GM21529 (cell line): ENCODE results near the gene PPP1R36.
A peak's percentile ranks its signal among the peaks of the same experiment; 100 is the strongest.
"Not testable (repeated sequence)": the region's sequence is repeated elsewhere in the genome, so short reads cannot be mapped to it uniquely, and the experiment has no call there.

Source experiments
- ATAC-seq: cut with Tn5 transposase; IDR thresholded peaks from one replicate; pipeline ENCODE4 v1.9.1; 2021; ENCODE audit not compliant: unreplicated experiment

PPP1R36 gene

DNA sequence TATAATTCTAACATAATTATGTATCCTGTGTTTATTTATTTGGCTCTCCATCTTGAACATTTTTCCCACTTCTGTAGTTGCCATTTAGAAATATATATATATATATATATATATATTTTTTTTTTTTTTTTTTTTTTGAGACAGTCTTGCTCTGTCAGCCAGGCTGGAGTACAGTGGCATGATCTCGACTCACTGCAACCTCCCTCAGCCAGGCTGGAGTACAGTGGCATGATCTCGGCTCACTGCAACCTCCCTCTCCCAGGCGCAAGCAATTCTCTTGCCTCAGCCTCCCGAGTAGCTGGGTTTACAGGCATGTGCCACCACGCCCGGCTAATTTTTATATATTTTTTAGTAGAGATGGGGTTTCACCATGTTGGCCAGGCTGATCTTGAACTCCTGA, 32.1 kb upstream of the PPP1R36 start:
- not testable (repeated sequence) for ATAC-seq

DNA sequence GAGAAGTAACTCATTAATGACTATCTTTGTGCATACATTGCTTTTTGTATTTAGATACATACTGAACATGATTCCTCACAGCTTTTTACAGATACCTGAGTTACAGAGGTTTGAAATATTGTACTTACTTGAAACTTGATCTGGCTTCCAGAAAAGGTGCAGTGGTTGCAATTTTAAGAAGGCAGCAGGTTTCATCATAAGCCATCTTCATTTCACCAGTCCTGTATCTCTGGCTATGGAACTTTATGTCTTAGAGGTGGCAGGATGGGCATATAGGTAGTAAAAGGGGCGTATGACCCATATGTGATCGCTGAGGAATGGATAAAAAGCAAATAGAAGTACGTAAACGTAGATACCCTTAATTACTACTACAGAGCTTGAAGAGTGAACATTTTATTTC, 31.5 kb upstream of the PPP1R36 start:
- ATAC-seq = no peak

- no peak for ATAC-seq
These were observed 29.1 kb upstream of the PPP1R36 start for GRCh38 chr14:64520699-64521098.

DNA sequence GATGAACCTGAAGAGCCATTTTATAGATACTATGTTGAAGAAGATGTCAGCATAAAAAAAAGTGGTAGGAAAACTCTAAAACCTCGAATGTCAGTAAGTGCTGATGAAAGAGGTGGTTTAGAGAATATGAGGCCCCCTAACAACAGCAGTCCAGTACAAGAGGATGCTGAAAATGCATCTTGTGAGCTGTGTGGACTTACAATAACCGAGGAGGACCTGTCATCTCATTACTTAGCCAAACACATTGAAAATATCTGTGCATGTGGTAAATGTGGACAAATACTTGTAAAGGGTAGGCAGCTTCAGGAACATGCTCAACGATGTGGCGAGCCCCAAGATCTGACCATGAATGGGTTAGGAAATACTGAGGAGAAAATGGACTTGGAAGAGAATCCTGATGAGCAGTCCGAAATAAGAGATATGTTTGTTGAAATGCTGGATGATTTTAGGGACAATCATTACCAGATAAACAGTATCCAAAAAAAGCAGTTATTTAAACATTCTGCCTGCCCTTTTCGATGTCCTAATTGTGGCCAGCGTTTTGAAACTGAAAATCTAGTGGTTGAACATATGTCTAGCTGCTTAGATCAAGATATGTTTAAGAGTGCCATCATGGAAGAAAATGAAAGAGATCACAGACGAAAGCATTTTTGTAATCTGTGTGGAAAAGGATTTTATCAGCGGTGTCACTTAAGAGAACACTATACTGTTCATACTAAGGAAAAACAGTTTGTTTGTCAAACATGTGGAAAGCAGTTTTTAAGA, 27.0 kb upstream of the PPP1R36 start:
- ATAC-seq = no peak

DNA sequence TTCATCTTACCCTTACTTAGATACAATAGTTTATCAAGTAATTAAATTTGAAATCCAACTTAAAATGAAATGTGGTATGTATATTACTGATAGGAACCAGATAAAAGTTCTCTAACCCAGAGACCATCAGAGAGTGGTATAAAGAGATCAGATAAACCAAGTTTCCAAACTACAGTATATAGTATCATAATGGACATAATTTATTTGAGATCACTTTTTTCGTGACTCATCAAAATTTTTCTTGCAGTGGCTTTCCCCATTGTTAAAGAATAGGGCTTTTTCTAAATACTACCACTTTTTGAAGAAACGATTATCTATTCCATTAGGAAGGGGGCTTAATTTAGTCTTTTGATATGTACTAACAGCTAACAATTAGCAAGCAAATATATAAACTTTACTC, 24.4 kb upstream of the PPP1R36 start:
- ATAC-seq = no peak

DNA sequence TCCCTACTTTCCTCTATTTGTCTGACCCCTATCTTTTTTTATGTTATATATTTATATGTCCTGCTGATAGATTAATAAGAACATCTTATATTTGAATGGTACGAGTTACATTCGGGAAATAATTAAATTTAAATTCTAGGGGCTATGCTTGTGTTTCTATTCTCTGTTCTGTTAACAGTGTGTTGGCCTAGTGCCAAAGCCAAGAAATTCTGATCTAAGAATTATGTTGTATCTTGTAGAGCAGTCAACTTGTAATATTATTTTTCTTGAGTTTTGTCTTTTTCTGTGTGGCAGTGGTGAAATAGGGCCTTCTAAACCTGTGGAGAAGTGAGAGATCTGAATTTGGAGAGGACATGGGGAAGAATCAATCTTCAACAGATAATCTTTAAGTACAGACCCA, 18.2 kb upstream of the PPP1R36 start:
- no peak for ATAC-seq

- ATAC-seq = no peak
These were observed 13.1 kb upstream of the PPP1R36 start for GRCh38 chr14:64536488-64537245.

GRCh38 chr14:64540208-64541202, 9.3 kb upstream of the PPP1R36 start, which contains the start of gene HSPA2:
TSS of gene HSPA2 (plus strand) at chr14:64540741. CDS start at chr14:64540850, 109 bp downstream.
- peak; percentile 90 for ATAC-seq

GRCh38 chr14:64541261-64541971, 8.3 kb upstream of the PPP1R36 start:
- no peak for ATAC-seq

- ATAC-seq = no peak
These were observed 7.6 kb upstream of the PPP1R36 start for GRCh38 chr14:64541972-64542835.

DNA sequence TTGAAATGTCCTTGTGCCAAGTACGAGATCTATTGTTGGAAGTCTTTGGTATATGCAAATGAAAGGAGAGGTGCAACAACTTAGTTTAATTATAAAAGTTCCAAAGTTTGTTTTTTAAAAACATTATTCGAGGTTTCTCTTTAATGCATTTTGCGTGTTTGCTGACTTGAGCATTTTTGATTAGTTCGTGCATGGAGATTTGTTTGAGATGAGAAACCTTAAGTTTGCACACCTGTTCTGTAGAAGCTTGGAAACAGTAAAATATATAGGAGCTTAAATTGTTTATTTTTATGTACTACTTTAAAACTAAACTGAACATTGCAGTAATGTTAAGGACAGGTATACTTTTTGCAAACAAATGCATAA, 6.9 kb upstream of the PPP1R36 start:
- no peak for ATAC-seq

- no peak for ATAC-seq
These were observed 5.0 kb upstream of the PPP1R36 start for GRCh38 chr14:64544607-64545312.

- ATAC-seq = no peak
These were observed 745 bp upstream of the PPP1R36 start for GRCh38 chr14:64549016-64549415.

- ATAC-seq = no peak
These were observed 1.0 kb downstream of the PPP1R36 start for GRCh38 chr14:64550621-64551333.

GRCh38 chr14:64554556-64554955, 4.8 kb downstream of the PPP1R36 start:
- no peak for ATAC-seq

- no peak for ATAC-seq
These were observed 6.8 kb downstream of the PPP1R36 start for GRCh38 chr14:64556526-64556925.

- not testable (repeated sequence) for ATAC-seq
These were observed 8.5 kb downstream of the PPP1R36 start for GRCh38 chr14:64558216-64558615.

DNA sequence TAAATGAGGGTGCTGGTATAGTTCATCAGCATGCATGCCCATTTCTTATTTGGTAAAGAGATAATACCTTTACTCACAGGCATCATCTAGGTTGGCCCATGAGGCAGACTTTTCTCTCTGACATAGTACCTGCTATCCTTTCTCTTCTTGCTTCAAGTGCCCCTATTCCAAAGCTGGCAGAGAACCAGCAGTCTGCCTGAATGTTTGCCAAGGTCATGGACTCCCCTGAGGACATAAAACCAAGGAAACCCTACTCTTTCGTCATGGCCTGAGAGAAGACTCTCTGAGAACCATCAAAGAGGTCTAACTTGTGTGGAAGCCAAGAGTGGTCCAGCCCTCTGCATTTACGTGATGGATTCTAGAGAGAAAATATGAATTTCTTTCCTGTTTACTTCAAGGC, 11.9 kb downstream of the PPP1R36 start:
- ATAC-seq = no peak
